HG03558 (cell line): ENCODE results near the gene MARK3.
"Not testable (repeated sequence)": the region's sequence is repeated elsewhere in the genome, so short reads cannot be mapped to it uniquely, and the experiment has no call there.

Experiments used
- ATAC-seq: cut with Tn5 transposase; IDR thresholded peaks from one replicate; pipeline ENCODE4 v1.9.1; 2021; ENCODE audit warnings: moderate number of reproducible peaks; ENCODE audit not compliant: unreplicated experiment; ENCODE audit errors: extremely low read depth

MARK3 gene

DNA sequence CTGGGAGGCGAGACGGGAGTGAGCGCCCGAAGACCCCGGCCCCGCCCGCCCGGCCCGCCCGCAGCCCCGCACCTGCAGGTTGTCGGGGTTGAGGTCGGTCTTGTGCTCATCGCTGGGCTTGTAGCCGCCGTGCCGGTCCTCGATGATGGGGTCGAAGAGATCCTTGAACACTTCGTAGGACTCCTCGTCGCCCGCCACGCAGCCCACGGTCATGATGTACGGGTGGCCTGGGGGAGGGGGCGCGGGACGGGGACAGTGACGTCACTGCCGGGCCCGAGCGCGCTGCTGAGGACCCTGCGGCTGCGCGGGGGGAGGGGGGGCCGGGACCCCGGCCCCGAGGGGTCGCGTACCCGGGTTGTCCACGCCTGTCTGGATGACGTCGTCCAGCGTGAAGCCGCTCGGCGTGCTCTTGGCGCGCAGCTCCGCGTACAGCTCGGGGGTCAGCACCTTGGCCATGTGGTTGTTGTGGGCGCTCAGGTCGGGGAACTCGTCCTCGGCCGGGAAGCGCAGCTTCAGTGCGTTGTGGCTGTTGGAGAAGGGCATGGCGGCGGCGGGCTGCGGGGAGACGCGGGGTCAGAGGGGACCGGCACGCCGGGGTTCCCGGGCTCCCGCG, 136.8 kb downstream of the MARK3 start:
- ATAC-seq, result no peak

DNA sequence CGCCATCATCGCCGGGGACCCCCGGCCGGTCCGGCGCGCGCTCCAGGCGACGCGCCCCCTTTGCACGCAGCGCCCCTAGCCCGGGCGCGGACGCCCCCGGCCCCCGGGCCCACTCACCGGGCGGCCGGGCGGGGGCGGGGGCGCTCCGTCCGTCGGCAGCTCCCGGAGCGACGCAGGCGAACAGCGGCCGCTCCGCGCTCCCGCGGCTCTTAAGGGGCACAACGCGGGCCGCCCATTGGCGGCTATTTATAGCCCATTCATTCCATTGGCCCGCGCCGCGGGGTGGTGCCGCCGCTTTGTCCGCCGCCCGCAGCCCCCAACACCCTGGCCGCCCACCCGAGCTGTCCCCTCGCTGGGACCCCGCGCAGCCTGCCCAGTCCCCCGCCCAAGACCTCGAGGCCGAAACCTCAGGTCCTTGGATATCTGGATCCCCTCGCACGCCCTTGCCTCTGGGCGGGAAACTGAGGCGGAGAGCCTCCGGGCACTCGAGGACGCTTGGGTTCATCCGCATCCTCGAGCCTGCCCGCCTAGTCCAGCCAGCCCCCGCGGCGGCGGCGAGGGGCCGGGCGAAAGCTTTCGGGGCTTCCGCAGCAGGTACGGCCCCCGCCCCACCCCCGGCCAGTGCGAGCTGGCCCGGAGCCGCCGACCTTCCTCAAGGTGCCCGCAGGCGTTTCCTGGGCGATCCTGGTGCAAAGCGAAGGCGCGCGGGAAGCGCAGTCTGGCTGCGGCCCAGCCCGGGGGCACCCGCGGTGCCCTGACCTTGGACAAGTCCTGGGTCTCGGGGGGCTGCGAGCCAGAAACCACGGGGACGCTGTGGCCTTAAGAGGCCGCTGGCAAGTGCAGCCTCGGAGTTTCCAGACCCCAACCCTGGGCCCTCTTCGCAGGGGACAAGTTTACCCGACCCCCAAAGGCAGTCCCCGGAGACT, 137.7 kb downstream of the MARK3 start, which contains the start of gene CKB:
Gene CKB, minus strand, starts transcription at position 182 of the 926 bp plus-strand sequence. CDS start 337 bp downstream, outside the sequence.
- ATAC-seq, result no peak

DNA sequence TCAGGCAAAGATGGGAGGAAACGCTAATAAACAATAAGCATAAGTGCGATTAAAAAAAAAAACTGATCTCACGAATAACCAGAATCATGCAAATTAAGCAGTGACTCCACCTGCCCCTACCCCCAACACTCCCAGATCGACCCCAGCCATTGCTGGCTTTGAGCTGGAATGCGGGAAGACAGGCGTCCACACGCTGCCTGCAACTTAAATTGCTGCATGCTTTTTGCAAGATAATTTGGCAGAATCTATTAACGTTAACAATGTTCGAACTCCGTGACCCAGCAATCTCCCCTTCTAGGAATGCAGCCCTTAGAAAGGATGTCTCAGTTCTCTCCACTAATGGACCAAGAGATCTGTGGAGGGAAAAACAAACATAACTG, 138.3 kb downstream of the MARK3 start:
- no peak for ATAC-seq

DNA sequence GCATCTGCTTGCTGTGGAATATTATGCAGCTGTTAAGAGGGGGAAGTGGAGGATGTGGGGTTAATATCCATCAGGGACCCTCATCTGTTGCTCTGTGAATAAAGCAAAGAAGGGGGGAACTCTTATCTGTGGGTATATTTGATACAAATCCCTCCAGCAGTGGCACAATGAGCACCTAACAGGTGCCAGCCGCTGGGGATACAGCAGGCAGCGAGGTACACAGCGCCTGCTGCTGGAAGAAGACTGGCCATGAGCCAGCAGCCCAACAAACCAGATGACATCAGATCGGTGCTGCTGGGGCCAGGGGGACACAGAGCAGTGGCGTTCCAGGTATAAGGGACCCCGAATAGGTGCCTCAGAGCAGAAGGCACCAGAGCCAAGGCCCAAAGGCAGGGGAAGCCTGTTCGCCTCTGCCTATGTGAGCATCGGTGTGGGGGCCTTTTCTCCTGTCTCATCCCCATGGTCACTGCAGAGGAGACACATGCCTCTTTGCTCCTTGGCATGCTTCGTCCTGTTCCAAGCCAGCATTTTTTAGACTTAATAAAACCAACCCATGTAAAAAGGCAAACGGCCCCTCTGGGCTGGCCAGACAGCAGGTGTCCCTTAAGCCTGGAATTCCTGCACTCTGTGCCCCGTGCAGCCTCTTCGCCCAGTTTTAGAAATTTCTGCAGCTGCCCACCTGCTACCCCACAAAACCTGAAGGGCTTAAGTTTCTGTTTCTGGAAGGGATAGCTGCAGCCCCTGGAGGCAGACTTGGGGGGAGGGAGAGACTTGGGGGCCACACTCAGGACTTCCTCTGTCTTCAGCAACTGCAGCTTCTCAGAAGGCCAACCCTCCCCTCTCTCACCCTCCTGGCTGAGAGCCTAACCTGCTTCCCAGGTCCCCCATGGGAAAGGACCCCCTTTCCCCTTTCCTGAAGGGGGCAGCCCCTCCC, 139.1 kb downstream of the MARK3 start:
- ATAC-seq, result no peak

DNA sequence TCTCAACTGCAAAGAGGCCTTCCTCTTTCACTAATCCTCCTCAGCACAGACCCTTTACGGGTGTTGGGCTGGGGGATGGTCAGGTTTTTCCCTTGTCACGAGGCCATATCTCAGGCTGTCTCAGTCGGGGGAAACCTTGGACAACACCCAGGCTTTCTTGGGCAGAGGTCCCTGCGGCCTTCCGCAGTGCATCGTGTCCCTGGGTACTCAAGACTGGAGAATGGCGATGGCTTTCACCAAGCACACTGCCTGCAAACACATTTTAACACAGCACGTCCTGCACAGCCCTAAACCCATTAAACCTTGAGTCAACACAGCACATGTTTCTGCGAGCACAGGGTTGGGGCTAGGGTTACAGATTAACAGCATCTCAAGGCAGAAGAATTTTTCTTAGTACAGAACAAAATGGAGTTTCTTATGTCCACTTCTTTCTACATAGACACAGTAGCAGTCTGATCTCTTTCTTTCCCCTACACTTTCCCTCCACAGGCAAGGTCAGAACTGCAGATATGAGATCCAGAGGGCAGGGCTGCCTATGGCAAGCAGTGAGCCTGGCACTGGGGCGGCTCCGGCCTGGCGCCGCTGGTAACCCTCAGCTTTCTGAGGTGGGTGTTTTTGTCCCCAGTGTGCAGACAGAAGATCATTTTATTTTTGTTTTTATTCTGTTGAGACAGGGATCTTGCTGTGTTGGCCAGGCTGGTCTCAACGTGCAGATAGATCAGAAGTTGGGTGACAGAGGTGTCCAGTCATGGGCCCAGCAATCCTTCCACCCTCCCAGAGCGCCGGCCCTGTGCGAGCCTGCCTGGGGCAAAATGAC, 140.4 kb downstream of the MARK3 start:
- not testable (repeated sequence) for ATAC-seq

DNA sequence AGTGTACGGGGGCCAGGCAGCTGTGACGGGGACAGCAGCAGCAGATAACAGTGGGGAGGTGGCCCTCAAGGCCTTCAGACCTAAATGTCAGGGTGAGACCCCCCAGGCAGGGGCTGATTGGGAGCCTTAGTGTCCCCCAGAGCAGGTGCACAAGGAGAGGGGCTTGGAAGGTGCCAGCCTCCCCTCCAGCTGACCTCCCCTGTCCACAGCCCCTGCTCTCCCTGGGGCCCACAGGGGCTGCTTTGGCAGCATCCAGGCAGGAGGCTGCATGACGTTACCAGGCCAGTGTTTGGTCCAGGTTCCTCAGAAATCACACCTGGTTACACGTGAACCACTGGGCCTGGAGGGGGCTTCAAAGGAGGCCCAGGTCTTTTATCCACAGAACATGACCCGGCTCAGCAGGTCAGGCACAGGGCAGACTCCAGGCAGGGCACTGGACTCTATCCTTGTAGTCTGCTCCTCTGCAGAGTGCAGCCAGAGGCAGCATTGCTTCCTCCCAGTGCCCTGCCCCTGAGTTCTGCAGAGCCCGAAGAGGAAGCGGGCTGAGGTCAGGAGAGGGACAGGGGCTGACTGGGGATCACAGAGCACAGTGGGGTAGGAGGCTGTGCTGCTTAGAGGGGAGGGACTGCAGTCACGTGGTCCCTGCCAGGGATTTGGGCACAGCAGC, 141.2 kb downstream of the MARK3 start:
- ATAC-seq, result no peak

DNA sequence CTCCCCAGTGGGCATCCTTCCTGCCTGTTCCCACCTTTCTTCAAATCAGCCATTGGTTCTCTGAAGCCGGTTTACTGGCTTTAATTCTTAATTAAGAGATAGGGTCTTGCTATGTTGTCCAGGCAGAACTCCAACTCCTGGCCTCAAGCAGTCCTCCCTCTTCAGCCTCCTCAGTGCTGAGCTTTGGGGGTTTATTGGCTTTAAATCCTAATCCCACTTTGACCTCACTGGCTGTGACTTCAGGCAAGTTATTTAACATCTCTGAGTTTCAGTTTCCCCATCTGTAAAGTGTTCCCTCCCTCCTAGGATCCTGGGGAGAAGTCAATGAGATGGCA, 141.7 kb downstream of the MARK3 start:
- ATAC-seq, result no peak

DNA sequence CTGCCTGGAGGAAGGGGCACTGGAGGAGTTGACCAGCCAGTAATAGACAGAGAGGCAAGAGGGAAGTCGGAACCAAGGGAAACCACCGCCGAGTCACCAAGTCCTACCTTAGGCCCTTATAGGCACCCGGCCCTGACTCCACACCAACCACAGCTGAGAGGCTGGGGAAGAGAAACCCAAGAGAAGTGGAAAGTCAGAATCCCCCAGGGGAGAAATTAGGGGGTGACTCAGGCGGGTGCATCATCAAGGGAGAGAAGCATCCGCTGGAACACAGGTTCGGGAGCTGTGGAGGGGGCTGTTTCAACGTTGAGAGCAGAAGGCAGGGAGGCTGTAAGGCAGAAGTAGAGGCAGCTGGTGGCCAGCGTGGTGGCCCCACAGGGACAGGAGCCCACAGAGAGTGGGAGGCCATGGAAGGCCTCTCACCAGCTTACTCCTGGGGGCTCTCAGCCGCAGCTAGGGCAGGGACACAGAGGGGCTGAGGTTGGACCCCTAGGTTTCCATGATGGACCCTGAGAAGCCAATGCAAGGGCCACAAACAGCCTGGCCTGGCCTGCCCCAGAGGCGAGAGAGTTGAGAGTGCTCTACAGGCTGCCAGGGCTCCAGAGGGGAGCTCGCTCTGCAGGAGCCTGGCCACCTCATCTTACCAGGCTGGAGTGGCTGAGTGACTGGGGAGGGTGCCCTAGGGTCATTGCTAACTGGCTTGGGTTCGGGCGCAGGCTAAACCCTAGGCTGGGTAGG, 142.4 kb downstream of the MARK3 start:
- ATAC-seq, result no peak

DNA sequence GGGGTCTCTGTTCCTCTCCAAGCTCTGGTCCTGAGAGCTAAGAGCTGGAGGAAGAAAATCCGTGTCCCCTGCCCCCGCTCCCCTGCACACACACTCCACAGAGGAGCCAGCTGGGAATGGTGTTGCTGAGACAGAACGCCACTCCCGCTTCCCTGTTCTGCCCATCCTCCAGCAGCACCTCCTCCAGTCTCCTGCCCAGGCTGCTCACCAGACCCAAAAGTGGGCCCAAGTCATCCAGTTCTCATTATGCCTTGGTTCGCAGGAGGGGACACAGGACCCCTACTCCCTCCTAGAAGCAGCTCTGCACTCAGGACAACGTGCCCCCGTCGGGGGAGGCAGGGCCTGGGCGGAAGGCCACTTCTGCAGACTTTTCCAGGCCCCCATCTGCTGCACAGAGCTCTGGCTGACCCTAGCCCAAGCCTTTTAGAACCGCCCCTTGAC, 143.0 kb downstream of the MARK3 start:
- ATAC-seq, result no peak

DNA sequence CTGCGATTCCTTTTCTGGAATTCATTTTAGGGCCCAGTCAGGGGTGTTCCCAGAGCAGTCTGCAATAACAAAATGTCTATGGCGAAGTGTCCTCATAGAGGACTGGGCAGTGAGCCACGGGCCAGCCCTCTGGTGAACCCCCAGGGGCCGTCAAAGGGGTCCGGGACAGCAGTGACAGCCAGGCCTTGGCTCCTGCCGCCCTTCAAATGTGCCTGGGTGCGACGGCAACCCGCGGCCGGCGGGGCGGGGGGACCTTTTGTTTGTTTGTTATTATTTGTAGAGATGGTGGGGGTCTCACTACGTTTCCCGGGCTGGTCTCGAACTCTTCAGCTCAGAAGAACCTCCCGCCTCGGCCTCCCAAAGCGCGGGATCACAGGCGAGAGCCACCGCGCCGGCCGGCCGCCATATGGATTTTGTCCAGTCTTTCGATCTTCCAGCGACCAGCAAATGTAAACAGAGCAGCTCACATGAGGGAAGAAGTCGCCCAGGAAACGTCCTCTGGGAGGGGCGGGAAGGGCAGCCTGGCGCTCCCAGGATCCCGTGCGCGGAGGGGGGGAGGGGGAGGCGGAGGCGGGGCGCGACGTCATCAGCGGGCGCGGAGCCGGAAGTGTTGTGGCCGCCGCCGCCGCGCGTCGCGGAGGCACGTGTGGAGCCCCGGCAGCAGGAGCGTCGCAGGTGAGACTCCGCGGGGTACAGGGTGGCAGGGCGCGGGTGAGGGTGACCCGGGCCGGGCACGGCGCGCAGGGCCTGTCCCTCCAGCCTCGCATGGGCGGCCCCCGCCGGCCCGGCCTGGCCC, 143.6 kb downstream of the MARK3 start, which contains the start of gene TRMT61A:
Gene TRMT61A, plus strand, starts transcription at position 610 of the 796 bp plus-strand sequence. CDS start 783 bp downstream, outside the sequence.
- no peak for ATAC-seq

DNA sequence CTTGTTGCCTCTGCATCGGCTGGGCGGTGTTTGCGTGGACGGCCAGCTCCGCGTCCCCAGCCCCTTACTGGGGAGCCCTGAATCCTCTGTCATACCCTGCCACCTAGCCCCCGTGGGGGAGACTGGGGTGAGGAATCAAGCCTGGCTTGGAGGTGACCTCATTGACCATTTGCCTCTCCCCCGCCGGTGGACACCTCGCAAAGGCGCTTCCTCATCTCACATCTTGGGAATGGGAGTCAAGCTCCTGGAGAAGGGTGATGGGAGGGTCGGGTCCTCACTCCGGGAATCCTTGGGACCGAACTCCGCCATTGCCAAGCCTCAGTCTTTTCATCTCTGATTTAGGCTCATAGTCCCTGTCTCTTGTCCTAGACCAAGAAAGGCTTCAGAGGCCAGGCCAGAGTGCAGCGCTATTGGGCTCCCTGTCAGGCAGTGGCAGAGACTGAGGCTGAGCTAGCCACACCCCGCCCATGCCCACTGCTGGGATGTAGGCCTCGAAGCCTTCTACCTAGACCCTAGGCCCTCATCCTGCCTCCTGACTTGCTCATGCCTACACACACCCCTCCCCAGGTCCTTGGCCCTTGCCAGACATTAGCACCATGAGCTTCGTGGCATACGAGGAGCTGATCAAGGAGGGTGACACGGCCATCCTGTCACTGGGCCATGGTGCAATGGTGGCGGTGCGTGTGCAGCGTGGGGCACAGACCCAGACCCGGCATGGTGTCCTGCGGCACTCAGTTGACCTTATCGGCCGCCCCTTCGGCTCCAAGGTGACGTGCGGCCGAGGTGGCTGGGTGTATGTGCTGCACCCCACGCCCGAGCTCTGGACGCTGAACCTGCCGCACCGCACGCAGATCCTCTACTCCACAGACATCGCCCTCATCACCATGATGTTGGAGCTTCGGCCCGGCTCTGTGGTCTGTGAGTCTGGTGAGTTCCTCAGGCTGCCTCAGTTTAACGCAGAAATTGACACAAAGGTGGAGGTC, 144.5 kb downstream of the MARK3 start:
- no peak for ATAC-seq

DNA sequence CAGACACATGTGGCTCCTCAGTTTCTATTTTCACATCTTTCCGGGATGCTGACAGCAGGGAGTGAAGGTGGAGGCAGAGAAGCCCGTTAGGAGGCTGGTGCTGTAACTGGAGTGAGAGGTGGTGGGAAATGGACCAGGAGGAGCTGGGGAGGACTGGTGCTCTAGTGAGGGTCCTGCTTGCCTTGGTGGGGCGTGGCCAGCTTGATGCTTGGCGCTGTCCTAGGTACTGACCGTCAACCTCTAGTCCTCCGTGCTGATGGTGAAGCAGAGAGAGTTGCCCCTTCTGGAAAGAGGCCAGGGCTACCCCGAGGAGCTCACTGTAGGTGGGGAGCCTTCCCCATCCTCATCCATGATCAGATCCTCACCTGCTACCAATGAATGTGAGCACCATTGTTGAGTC, 145.2 kb downstream of the MARK3 start:
- no peak for ATAC-seq

DNA sequence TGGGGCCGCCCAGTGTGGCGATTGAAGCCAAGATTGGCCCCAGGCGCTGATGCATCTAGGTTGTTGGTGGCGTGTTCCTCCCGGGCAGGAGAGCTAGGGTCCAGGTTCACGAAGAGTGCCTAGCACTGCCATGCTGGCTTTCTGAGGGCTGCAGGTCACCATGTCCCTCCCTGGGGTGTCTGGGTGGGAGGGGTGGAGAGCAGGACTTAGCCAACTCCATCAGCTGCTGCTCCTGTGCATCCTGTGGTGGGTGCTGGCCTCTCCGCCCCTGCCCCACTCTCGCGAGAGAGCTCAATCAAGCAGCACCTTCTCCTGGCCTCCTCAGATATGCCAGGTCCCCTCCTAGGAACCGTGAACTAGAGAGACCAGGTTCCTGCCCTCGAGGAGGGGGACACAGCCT, 145.6 kb downstream of the MARK3 start:
- no peak for ATAC-seq

DNA sequence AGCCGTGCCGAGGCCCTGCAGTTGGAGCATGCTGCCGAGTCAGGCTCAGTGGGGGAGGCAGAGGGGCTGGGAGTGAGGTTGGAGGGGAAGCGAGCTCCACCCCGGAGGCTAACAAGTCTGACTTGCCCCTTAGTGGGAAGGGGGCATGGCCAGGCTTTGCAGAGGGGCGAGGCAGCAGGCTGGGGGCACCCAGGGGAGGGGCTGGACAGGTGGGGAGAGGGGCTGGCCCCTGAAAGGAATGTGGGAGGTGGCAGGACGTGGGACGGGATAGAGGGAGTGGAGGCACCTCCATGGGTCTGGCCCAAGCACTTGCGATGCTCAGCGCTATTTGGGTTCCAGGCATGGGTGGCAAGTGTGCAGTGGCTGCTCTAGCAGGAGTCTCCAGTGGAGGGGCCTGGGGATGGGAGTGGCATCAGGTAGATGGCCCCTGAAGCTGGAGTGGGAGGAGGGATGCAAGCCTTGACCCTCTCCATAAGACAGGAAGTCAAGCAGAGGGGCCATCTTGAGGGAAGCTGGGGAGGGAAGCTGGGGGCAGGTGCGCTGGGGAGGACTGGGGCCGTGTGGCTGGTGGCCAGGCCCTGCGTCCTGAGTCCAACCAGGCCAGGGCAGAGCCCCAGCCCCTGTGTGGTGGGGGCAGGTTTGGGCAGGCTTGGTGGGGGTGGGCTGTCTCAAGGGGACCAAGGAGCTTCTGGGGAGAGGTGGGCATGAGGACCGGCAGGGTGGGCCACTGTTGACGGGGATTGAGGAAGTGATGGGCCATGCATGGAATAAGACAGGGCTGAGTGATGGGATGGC, 146.4 kb downstream of the MARK3 start:
- ATAC-seq, result no peak

DNA sequence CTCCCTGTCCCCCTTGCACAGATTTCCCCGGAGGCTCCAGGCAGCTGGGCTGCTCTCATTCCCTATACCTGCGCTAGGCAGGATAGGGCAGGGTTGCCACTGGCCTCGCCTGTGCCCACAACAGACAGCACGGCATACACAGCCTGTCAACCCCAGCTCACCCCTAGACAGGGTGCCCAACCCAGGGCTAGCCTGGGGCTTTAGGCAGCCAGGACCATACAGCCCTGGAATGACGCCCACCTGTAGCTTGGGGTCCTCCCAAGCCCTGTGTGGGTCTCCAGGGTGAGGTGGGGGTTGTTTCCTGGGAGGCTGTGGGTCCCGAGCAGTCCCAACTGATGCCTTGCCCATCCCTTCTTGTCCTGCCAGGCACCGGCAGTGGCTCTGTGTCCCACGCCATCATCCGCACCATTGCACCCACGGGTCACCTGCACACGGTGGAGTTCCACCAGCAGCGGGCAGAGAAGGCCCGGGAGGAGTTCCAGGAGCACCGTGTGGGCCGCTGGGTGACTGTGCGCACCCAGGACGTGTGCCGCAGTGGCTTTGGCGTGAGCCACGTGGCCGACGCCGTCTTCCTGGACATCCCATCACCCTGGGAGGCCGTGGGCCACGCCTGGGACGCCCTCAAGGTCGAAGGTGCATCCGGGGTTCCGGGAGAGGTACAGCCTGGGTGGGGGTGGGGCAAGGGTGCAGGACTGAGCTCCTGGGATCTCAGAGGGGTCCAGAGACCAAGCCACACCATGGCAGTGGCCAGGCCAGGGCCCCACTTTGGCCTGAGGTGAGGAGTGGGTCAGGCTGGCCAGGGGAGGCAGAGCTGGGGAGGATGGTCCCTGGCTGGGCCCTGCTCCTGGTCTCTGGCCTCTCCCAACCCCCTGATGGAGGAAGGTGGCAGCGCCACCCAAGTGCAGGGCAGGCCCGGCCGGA, 147.3 kb downstream of the MARK3 start:
- no peak for ATAC-seq
